HepG2 (cell line): ENCODE measurements around the gene KRT6B. TPM values are rescaled to one million over a fixed set of nuclear protein-coding genes. Genes with fewer than 3 reads are reported as not detected.

ENCODE experiments used
- ATAC-seq: fragments of 200-7000 bp; cut with Tn5 transposase; 3 replicates; pipeline ENCODE4 v1.9.1; 2020; ENCODE audit warnings: mild to moderate bottlenecking, moderate library complexity
- BruUV-seq: library from RNA; stranded (reverse); fragments of 400-500 nt; replicated peaks from 2 replicates; lab custom pipeline; 2021; lab: Mats Ljungman, UMichigan
- CTCF ChIA-PET: fragments of 300-600 bp; formaldehyde crosslinking; extraction: SDS; loops from one replicate; lab custom pipeline; 2021; ENCODE audit warnings: low total read pairs, inconsistent platforms, low intra/inter-chr PET ratio; lab: Yijun Ruan, JAX
- POLR2A ChIA-PET: fragments of 350-600 bp; sonication (Branson Sonifier 250); formaldehyde crosslinking; loops from one replicate; lab custom pipeline; 2020; ENCODE audit warnings: antibody characterized with exemption, inconsistent platforms; lab: Yijun Ruan, JAX
- DNase-seq: peaks from one replicate; pipeline ENCODE4 v3.0.0-alpha.2; 2015; ENCODE audit warnings: low spot score
- FAIRE-seq: peaks from 3 replicates; lab custom pipeline; 2011; peaks lifted over from hg19 to GRCh38; lab: Jason Lieb, UNC
- H2AFZ ChIP-seq: one replicate; pipeline ENCODE4 v1.6.1; 2011; ENCODE audit warnings: low read length, inconsistent platforms
- H3K27ac ChIP-seq: fragments of 300-600 bp; 3 replicates; pipeline ENCODE4 v1.8.0; 2011; ENCODE audit warnings: mixed run types, mild to moderate bottlenecking, mixed read lengths, low read length, inconsistent platforms; ENCODE audit not compliant: insufficient read depth; ENCODE audit errors: extremely low read length
- H3K27me3 ChIP-seq, 2 experiments: fragments of 200-600 bp in 1 of 2; 2 replicates in 1 of 2; 3 replicates in 1 of 2; pipeline versions ENCODE4 v1.6.0 to v1.8.0; 2011; ENCODE audit warnings: low read length in 2 of 2, mild to moderate bottlenecking in 2 of 2, moderate library complexity in 2 of 2, inconsistent platforms in 1 of 2; ENCODE audit not compliant: insufficient read depth in 2 of 2, control insufficient read depth in 1 of 2
- H3K36me3 ChIP-seq, 2 experiments: fragments of 200-600 bp in 1 of 2; replicated peaks in 1 of 2; 2 replicates in 1 of 2; 3 replicates in 1 of 2; pipeline versions ENCODE4 v1.5.1 to v1.8.0; 2011; ENCODE audit warnings: low read length in 2 of 2, inconsistent platforms in 1 of 2; ENCODE audit not compliant: insufficient read depth in 2 of 2, control insufficient read depth in 1 of 2
- H3K4me1 ChIP-seq: 2 replicates; pipeline ENCODE4 v1.5.1; 2012; ENCODE audit warnings: low read length, inconsistent platforms; ENCODE audit not compliant: insufficient read depth
- H3K4me2 ChIP-seq: 2 replicates; pipeline ENCODE4 v1.6.0; 2011; ENCODE audit warnings: low read depth, low read length, inconsistent platforms
- H3K4me3 ChIP-seq, 3 experiments: fragments of 200-600 bp in 1 of 3; sonication (generic), shearing (Covaris generic) in 1 of 3; replicated peaks in 1 of 3; 2 replicates each; pipeline ENCODE4 v1.5.1; 2011 to 2016; ENCODE audit warnings: low read length in 3 of 3, inconsistent platforms in 2 of 3, low read depth in 2 of 3, mild to moderate bottlenecking in 2 of 3, control low read depth in 1 of 3, mixed read lengths in 1 of 3; ENCODE audit not compliant: insufficient read depth in 1 of 3
- H3K79me2 ChIP-seq: one replicate; pipeline ENCODE4 v1.6.1; 2011; ENCODE audit warnings: low read length, inconsistent platforms; ENCODE audit not compliant: insufficient read depth
- H3K9ac ChIP-seq: 2 replicates; pipeline ENCODE4 v1.6.0; 2011; ENCODE audit warnings: mild to moderate bottlenecking, low read depth, low read length, inconsistent platforms; ENCODE audit not compliant: insufficient read depth
- H3K9me3 ChIP-seq: 2 replicates; pipeline ENCODE4 v1.5.1; 2012; ENCODE audit warnings: mild to moderate bottlenecking, low read length
- H4K20me1 ChIP-seq: 2 replicates; pipeline ENCODE4 v1.6.0; 2011; ENCODE audit warnings: inconsistent platforms, mild to moderate bottlenecking, low read length, moderate library complexity; ENCODE audit not compliant: insufficient read depth
- ATF4 ChIP-seq, 2 experiments: fragments of 450-650 bp in 1 of 2; sonication (generic) in 1 of 2; formaldehyde crosslinking; IDR thresholded peaks; 2 replicates each; pipeline versions ENCODE4 v1.5.0 to v1.8.0; 2020 to 2022; ENCODE audit warnings: mild to moderate bottlenecking in 1 of 2, missing genetic modification reagents in 1 of 2
- CHD2 ChIP-seq: IDR thresholded peaks from 2 replicates; pipeline ENCODE4 v1.6.1; 2011; ENCODE audit warnings: low read depth, low read length, improper control_type of control experiment
- HBP1 ChIP-seq: IDR thresholded peaks from 2 replicates; pipeline ENCODE4 v1.6.1; 2016; ENCODE audit warnings: low read depth, control low read depth
- KLF11 ChIP-seq: IDR thresholded peaks from 2 replicates; pipeline ENCODE4 v1.6.1; 2016; ENCODE audit warnings: missing compliant biosample characterization
- SAFB2 ChIP-seq: sonication (generic); formaldehyde crosslinking; IDR thresholded peaks from 2 replicates; pipeline ENCODE4 v1.5.1; 2020; ENCODE audit warnings: missing genetic modification reagents, low read depth, mild to moderate bottlenecking, borderline replicate concordance
- STAG1 ChIP-seq: sonication (generic); formaldehyde crosslinking; IDR thresholded peaks from 2 replicates; pipeline ENCODE4 v1.4.0; 2020; ENCODE audit warnings: missing genetic modification reagents
- ZNF7 ChIP-seq: IDR thresholded peaks from 2 replicates; pipeline ENCODE4 v1.6.1; 2016; ENCODE audit warnings: missing biosample characterization, missing genetic modification reagents
- WGBS: methylation state at CpG from one replicate; pipeline ENCODE4 v1.1.6; 2017; ENCODE audit warnings: low lambda C conversion rate; 5-methylcytosine and 5-hydroxymethylcytosine counted together
- in situ Hi-C: cut with HindIII; loops from 2 replicates; pipeline ENCODE4 v1.10.0; 2017; ENCODE audit warnings: low pct_unique_long_range_greater_than_20kb; ENCODE audit not compliant: extremely low pct_ligation_motif_present
- intact Hi-C: fragments of 100-400 bp; cut with micrococcal nuclease; formaldehyde crosslinking; loops from one replicate; pipeline ENCODE4 v1.10.0; 2022; ENCODE audit not compliant: unreplicated experiment
- polyA plus RNA-seq, 8 experiments: library from polyadenylated mRNA; depleted of rRNA in 3 of 8; stranded (reverse) in 7 of 8; unstranded in 1 of 8; fragments of >200 nt; fragmentation: Illumina TruSeq in 4 of 8; extraction: Trizol in 4 of 8; gene quantifications; 2 replicates each; pipeline versions ENCODE4 v1.2.1 to v1.2.3, GENCODE V29; 2011 to 2016; ENCODE audit warnings: low read depth in 4 of 8, missing spikeins in 1 of 8, mixed read lengths in 1 of 8; ENCODE audit not compliant: insufficient read depth in 1 of 8
- total RNA-seq, 5 experiments: library from RNA; depleted of rRNA; stranded (reverse); fragments of >200 nt; fragmentation: Illumina TruSeq; extraction: Trizol; gene quantifications; 2 replicates each; pipeline ENCODE4 v1.2.3, GENCODE V29; 2016; ENCODE audit warnings: low read depth in 1 of 5

KRT6B gene
- total and polyA plus RNA-seq, 2 of the 13 experiments (the other 11 are each of a cell fraction or from before 2014, with no cell fraction given): not detected

- no peak for DNase-seq
- peak; percentile 26; the same call in 2 of the 3 replicates for ATAC-seq
- H3K4me3 ChIP-seq: no peak overlapping the region
- 53% methylated on average over 3 of the region's 5 CpGs for WGBS
- H3K79me2 ChIP-seq: no peaks in the 10 kb centered on the region
- intact Hi-C loops: no loop called here
- TF ChIP-seq CHD2: no peak
- TF ChIP-seq, all 625 proteins: peak for 0
- H4K20me1 ChIP-seq: no peaks in the 10 kb centered on the region
- H3K4me2 ChIP-seq: no peak overlapping the region
- peaks cover 13% of the 10 kb centered on the region for H3K4me1 ChIP-seq
- no peak overlapping the region for H3K27ac ChIP-seq
- H3K9me3 ChIP-seq: no peaks in the 10 kb centered on the region
- in situ Hi-C loops: no loop called here
- peaks cover 0 to 1% of the 10 kb centered on the region in 2 experiments; a peak in 2 of 5 replicates for H3K27me3 ChIP-seq
- no TSS peak for BruUV-seq
- ChIA-PET CTCF (no interaction called here), POLR2A (no interaction called here)
- no peaks in the 10 kb centered on the region for H3K36me3 ChIP-seq
- no peak for FAIRE-seq
- H2AFZ ChIP-seq: no peak overlapping the region
- H3K9ac ChIP-seq: no peak overlapping the region
Measured at GRCh38 chr12:52440821-52441319, 11.1 kb downstream of the KRT6B start.

GRCh38 chr12:52439845-52440244 lies 12.1 kb downstream of the KRT6B start:
- Histone ChIP-seq H4K20me1 (no peaks in the 10 kb centered on the region), H3K27ac (no peak overlapping the region), H3K36me3 (no peaks in the 10 kb centered on the region), H3K4me3 (no peak overlapping the region)
- ATAC-seq: no peak
- ChIA-PET POLR2A (no interaction called here), CTCF (no interaction called here)
- intact Hi-C loops: no loop called here
- TF ChIP-seq HBP1: no peak
- TF ChIP-seq STAG1: no peak
- TF ChIP-seq SAFB2 (CRISPR knock-in tag): no peak
- TF ChIP-seq ATF4 (CRISPR knock-in tag; IDR thresholded peaks at IDR 0.05): no peak
- TF ChIP-seq ZNF7 (CRISPR knock-in tag): no peak
- no peak for TF ChIP-seq KLF11 (CRISPR knock-in tag)
- TF ChIP-seq, all 625 proteins: peak for 0
- in situ Hi-C loops: no loop called here
- Histone ChIP-seq H2AFZ (no peak overlapping the region), H3K4me1 (peaks cover 13% of the 10 kb centered on the region), H3K9ac (no peak overlapping the region), H3K27me3 (peaks cover 0 to 1% of the 10 kb centered on the region in 2 experiments; a peak in 3 of 5 replicates), H3K79me2 (no peaks in the 10 kb centered on the region), H3K4me2 (no peak overlapping the region), H3K9me3 (no peaks in the 10 kb centered on the region)
- WGBS: 0% methylated on average over 2 of the region's 2 CpGs
- DNase-seq: no peak
- no TSS peak for BruUV-seq
- no peak for FAIRE-seq
